A673 (cell line): ENCODE measurements around the gene SCG5.

Experiments
- EZH2 ChIP-seq: fragments of 200-600 bp; sonication (generic); IDR thresholded peaks from 2 replicates; pipeline ENCODE4 v1.6.1; 2017; ENCODE audit warnings: borderline replicate concordance, low read depth, mild to moderate bottlenecking, mixed read lengths, antibody characterized with exemption, low read length; ENCODE audit not compliant: poor library complexity, severe bottlenecking
- TF ChIP-seq, protein P1 (sequence below): fragments of 300-800, 200-600 bp; sonication (generic); conservative IDR thresholded peaks from 2 replicates; pipeline ENCODE4 v1.5.1; 2017; ENCODE audit warnings: low read depth, mild to moderate bottlenecking, antibody characterized with exemption, low read length, moderate library complexity, mixed read lengths

DNA sequence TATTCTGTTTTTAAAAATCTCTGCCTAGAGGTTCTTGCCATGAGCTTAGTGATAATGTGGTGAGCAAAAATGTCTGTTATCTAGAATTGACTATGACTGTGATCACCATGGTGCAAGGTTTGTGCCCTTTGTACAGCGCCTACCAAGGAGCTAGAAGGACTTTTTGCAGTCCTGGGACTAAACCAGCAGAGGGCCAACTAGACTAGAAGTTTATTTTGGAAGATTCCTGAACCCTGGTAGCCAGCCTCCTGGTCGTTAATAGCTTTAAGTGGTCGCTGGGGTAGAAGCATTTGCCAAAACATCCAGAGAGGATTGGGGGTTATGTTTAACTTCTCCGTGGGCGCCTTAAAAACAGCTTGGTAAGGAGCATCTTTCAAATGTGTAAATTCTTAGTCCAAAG is 7.8 kb downstream of the SCG5 start:
- TF ChIP-seq, protein P1, sequence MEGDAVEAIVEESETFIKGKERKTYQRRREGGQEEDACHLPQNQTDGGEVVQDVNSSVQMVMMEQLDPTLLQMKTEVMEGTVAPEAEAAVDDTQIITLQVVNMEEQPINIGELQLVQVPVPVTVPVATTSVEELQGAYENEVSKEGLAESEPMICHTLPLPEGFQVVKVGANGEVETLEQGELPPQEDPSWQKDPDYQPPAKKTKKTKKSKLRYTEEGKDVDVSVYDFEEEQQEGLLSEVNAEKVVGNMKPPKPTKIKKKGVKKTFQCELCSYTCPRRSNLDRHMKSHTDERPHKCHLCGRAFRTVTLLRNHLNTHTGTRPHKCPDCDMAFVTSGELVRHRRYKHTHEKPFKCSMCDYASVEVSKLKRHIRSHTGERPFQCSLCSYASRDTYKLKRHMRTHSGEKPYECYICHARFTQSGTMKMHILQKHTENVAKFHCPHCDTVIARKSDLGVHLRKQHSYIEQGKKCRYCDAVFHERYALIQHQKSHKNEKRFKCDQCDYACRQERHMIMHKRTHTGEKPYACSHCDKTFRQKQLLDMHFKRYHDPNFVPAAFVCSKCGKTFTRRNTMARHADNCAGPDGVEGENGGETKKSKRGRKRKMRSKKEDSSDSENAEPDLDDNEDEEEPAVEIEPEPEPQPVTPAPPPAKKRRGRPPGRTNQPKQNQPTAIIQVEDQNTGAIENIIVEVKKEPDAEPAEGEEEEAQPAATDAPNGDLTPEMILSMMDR: peak; percentile 47
- no peak for TF ChIP-seq EZH2
